Activated CD4-positive, alpha-beta T cell treated with anti-CD3 and anti-CD28 coated beads, Interleukin-10, Interleukin-2, amounts not matched to agents 100 ng/mL and 50 ng/mL, durations not matched to agents 16 hours and 8 hours (primary cell): Measurements from ENCODE around the gene PCCA.
"Not testable (repeated sequence)": the region's sequence is repeated elsewhere in the genome, so short reads cannot be mapped to it uniquely, and the experiment has no call there.

Experiments
- DNase-seq: peaks from one replicate; pipeline ENCODE4 v3.0.0-alpha.2; 2020

The PCCA gene

GRCh38 chr13:100203696-100204367 is 114.9 kb downstream of the PCCA start:
- DNase-seq = peak; percentile 55

GRCh38 chr13:100208002-100208401 is 119.1 kb downstream of the PCCA start:
- no peak for DNase-seq

GRCh38 chr13:100208626-100209025 is 119.7 kb downstream of the PCCA start:
- no peak for DNase-seq

GRCh38 chr13:100209857-100210825 is 121.2 kb downstream of the PCCA start:
- DNase-seq = peak; percentile 12

GRCh38 chr13:100211016-100211710 is 122.3 kb downstream of the PCCA start:
- no peak for DNase-seq

GRCh38 chr13:100212904-100213553 is 124.1 kb downstream of the PCCA start:
- DNase-seq = no peak

GRCh38 chr13:100213576-100213975 is 124.7 kb downstream of the PCCA start:
- no peak for DNase-seq

GRCh38 chr13:100214886-100215285 is 126.0 kb downstream of the PCCA start:
- no peak for DNase-seq

GRCh38 chr13:100221166-100221565 is 132.3 kb downstream of the PCCA start:
- DNase-seq = no peak

GRCh38 chr13:100223966-100224530 is 135.2 kb downstream of the PCCA start:
- not testable (repeated sequence) for DNase-seq

GRCh38 chr13:100229603-100230002 is 140.7 kb downstream of the PCCA start:
- DNase-seq = no peak

- DNase-seq = no peak
Observed at GRCh38 chr13:100230769-100231149, 141.9 kb downstream of the PCCA start.

GRCh38 chr13:100231176-100231575 is 142.3 kb downstream of the PCCA start:
- no peak for DNase-seq

- no peak for DNase-seq
Observed at GRCh38 chr13:100234006-100234405, 145.1 kb downstream of the PCCA start.

GRCh38 chr13:100234524-100235136 is 145.7 kb downstream of the PCCA start:
- DNase-seq = peak; percentile 3

GRCh38 chr13:100235311-100235901 is 146.5 kb downstream of the PCCA start:
- peak; percentile 59 for DNase-seq

GRCh38 chr13:100240109-100240779 is 151.4 kb downstream of the PCCA start:
- no peak for DNase-seq

GRCh38 chr13:100244431-100244830 is 155.5 kb downstream of the PCCA start:
- no peak for DNase-seq

- DNase-seq = no peak
Observed at GRCh38 chr13:100245104-100245503, 156.2 kb downstream of the PCCA start.

GRCh38 chr13:100247937-100248336 is 159.0 kb downstream of the PCCA start:
- DNase-seq = no peak

GRCh38 chr13:100254002-100254401 is 165.1 kb downstream of the PCCA start:
- no peak for DNase-seq
